ENCODE results near the gene GGCX.
"Not testable (repeated sequence)": the region's sequence is repeated elsewhere in the genome, so short reads cannot be mapped to it uniquely, and the experiment has no call there.

Gene GGCX

GRCh38 chr2:85544254-85544691, 17.0 kb downstream of the GGCX start:
- peak overlapping the region; percentile 98 for H3K27ac Mint-ChIP-seq
- H3K9me3 Mint-ChIP-seq; ATAC-seq; H3K4me3 Mint-ChIP-seq; DNase-seq (ENCODE audit: low spot score in 2 of 2): not testable (repeated sequence)
- H3K4me1 Mint-ChIP-seq: peaks cover 37% of the 10 kb centered on the region
- H3K36me3 Mint-ChIP-seq: peaks cover 96% of the 10 kb centered on the region

DNA sequence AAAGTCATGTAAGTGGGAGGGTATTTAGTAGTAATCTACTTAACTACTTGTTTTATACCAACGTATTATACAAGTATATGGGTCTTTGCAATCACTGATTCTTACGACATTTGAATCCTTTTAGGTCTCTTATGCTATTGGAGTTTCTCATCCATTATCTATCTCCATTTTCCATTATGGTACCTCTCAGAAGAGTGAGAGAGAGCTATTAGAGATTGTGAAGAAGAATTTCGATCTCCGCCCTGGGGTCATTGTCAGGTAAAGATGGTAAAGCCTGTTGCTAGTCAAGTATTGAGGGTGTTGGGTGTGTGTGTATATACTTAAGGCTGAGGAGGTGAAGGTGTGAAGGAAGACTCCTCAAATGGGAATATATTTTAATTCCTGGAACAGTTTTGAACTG, 18.5 kb downstream of the GGCX start:
- H3K9me3 Mint-ChIP-seq: no peaks in the 10 kb centered on the region
- H3K36me3 Mint-ChIP-seq: peaks cover 99% of the 10 kb centered on the region
- peak overlapping the region; percentile 98 for H3K27ac Mint-ChIP-seq
- DNase-seq (ENCODE audit: low spot score in 2 of 2) (no peak), ATAC-seq (no peak)
- H3K4me1 Mint-ChIP-seq: peaks cover 41% of the 10 kb centered on the region
- peak overlapping the region; percentile 92 for H3K4me3 Mint-ChIP-seq

- Mint-ChIP-seq H3K9me3 (no peaks in the 10 kb centered on the region), H3K36me3 (peaks cover 90% of the 10 kb centered on the region), H3K4me3 (peak overlapping the region; percentile 92), H3K4me1 (peaks cover 49% of the 10 kb centered on the region), H3K27ac (peak overlapping the region; percentile 98)
- ATAC-seq: no peak
- no peak for DNase-seq (ENCODE audit: low spot score in 2 of 2)
Measured at GRCh38 chr2:85541753-85542457, 19.4 kb downstream of the GGCX start.

DNA sequence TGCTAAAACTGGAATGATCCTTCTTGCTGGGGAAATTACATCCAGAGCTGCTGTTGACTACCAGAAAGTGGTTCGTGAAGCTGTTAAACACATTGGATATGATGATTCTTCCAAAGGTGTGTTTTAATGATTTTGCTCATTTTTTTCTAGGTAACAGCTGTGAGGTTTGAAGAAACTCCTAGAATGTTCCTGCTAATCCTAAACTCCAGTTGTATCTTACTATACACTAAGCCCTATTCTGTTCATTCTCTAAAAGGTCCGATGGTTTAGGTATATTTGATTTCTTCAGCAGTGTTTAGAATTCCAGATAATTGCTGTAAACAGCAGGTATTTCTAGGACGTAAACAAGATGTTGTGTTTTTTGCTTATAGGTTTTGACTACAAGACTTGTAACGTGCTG, 20.0 kb downstream of the GGCX start:
- H3K4me1 Mint-ChIP-seq: peaks cover 51% of the 10 kb centered on the region
- H3K36me3 Mint-ChIP-seq: peaks cover 84% of the 10 kb centered on the region
- no peaks in the 10 kb centered on the region for H3K9me3 Mint-ChIP-seq
- peak overlapping the region; percentile 98 for H3K27ac Mint-ChIP-seq
- no peak for DNase-seq (ENCODE audit: low spot score in 2 of 2)
- H3K4me3 Mint-ChIP-seq: peak overlapping the region; percentile 92
- ATAC-seq: no peak

GRCh38 chr2:85540133-85540648, 21.1 kb downstream of the GGCX start:
- H3K4me1 Mint-ChIP-seq: peaks cover 54% of the 10 kb centered on the region
- H3K36me3 Mint-ChIP-seq: peaks cover 73% of the 10 kb centered on the region
- peak overlapping the region; percentile 98 for H3K27ac Mint-ChIP-seq
- H3K9me3 Mint-ChIP-seq: no peaks in the 10 kb centered on the region
- no peak for ATAC-seq
- peak overlapping the region; percentile 92 for H3K4me3 Mint-ChIP-seq
- DNase-seq (ENCODE audit: low spot score in 2 of 2): no peak

DNA sequence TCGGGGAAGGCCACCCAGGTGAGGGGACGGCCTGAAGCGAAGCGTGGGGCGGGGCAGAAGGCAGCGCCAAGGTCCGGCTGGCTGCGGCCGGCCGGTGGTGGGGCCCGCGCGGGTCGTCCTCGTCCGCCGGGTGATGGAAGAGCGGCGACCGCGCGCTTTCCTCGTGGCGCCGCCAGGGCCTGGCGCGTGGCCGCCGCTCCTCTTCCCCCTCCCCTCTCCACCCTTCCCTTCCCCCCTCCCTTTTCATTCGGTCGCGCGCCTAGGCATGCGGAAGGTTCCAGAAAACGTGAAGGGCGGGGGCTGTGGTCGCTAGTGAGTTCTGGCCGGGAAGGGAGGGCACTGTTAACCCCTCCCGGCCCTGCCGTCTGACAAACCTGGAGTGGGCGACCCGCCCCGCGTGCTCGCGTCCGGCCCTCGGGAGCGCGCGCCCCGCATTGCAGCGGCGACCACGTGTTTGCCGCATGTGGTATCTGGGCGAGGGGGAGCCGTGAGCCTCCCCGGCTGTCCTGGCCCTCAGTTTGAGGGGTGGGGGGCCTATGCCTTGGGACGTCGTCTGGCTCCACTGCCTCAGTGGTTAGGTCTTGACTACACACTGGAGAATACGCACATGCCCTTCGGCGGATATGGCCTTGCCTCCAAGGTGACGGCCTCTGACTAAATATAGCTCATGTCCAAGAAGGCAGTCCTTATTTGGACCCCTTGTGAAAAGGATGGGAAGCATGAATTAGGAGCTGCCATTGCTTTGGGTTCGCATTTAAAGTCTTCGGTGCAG, 21.7 kb downstream of the GGCX start:
- Mint-ChIP-seq H3K36me3 (peaks cover 67% of the 10 kb centered on the region), H3K27ac (peak overlapping the region; percentile 98), H3K4me3 (peak overlapping the region; percentile 92), H3K4me1 (peaks cover 53% of the 10 kb centered on the region), H3K9me3 (no peaks in the 10 kb centered on the region)
- DNase-seq (ENCODE audit: low spot score in 2 of 2) (peak; percentile 68 to 89), ATAC-seq (peak; percentile 60)

DNA sequence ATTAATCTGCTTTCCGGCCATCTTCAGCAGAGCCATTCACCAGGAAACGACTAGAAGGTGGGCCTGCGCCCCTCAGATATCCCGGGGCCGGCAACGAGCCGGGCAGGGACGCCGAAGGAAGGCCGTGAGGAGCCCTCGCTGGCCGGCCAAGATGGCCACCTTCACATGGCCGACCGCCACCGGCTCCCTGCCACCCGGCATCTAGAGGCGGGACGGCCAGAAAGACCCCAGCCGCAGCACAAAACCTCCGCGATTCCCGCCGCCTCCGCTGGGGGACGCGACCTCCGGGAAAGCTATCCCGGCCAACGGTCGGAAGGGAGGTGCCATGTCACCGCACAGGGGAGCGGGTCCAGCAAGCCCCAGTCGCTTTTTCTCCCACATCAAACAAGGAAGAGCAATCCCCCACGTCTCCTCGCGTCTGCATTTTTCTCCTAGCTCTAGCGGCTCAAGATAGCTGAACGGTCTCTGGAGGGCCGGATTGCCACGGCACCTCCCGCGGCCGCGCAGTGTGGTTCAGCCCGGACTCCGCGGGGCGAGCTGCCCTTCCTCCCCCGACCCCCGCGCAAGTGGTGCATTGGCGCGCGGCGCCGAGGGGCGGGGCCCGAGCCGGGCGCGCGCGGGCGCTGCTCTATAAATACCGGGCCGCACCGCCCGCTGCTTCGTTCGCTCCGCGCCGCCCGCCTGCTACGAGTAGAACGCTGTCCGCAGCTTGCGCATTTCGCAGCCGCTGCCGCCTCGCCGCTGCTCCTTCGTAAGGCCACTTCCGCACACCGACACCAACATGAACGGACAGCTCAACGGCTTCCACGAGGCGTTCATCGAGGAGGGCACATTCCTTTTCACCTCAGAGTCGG, 22.6 kb downstream of the GGCX start, which contains the start of gene MAT2A:
MAT2A (plus strand) TSS at position 662 of the 854 bp plus-strand sequence; CDS start at position 782, 120 bp downstream.
- H3K27ac Mint-ChIP-seq: peak within 1 kb of the TSS; percentile 98
- H3K4me1 Mint-ChIP-seq: peaks cover 46% of the 10 kb centered on the region
- H3K4me3 Mint-ChIP-seq: peak within 1 kb of the TSS; percentile 92
- no peaks in the 10 kb centered on the region for H3K9me3 Mint-ChIP-seq
- ATAC-seq: peak; percentile 81
- DNase-seq (ENCODE audit: low spot score in 2 of 2): peak; percentile 93 to 95
- peaks cover 58% of the 10 kb centered on the region for H3K36me3 Mint-ChIP-seq

DNA sequence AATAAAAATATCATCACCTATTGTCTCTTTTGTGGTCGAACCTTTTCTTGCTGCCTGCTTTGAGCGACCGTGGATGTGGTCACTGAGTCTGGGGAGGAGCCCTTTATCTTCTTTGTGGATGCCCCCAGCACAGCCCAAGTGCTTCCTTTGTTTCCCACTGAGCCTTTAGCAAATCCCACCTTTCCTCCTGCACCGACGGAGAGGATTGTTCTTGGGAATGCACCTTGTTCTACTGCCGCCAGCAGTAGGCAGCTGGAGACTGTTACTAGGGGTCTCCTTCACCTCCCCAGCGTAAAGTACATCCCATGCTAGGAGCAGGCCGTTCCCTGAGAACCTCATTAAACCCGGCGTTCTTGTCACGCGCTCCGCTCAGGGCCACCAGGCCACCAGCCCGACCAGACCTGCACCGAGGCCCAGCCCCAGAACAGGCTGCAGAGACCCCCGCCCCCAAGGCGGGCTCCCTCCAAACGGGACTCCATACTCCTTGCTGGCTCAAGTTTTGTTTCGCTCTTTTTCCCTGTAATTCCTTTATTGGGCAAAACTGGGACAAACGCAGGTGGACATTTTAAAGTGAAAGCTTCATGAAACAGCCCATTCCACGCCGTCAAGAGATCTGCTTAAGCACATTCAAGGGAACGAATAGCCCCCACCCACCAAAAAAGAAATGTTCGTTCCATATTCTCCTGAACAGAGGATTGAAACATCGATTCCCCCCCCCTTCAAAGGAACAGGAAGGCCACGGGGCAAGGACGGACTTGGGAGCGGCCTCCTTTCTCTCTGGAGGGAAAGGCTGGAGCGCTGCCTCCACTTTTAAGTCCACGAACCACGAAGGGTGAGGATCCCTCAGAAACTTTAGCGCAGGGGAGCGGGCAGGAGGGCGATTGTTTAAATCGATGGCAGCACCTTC, 23.4 kb downstream of the GGCX start:
- H3K4me1 Mint-ChIP-seq: peaks cover 42% of the 10 kb centered on the region
- H3K4me3 Mint-ChIP-seq: peak overlapping the region; percentile 92
- peaks cover 50% of the 10 kb centered on the region for H3K36me3 Mint-ChIP-seq
- ATAC-seq (no peak), DNase-seq (ENCODE audit: low spot score in 2 of 2) (peak; percentile 18 to 73)
- peak overlapping the region; percentile 98 for H3K27ac Mint-ChIP-seq
- H3K9me3 Mint-ChIP-seq: no peaks in the 10 kb centered on the region

DNA sequence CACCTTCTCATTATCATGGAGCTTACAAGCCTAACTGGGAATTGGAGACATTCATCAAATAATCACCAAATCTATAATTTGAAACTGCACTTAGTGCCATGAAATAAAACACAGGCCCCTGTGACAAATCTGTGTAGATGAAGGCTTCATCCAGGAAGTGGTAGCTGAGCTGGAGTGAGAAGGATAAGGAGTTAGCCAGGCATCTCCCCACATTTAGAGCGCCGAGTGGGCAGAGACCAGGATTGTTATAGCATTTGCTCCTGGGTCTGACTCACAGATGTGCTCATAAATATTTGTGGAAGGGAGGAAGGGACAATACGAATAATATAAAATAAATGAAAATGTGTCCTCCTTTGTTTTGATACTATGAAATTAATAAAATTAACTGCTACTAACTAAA, 24.8 kb downstream of the GGCX start:
- peaks cover 28% of the 10 kb centered on the region for H3K4me1 Mint-ChIP-seq

DNA sequence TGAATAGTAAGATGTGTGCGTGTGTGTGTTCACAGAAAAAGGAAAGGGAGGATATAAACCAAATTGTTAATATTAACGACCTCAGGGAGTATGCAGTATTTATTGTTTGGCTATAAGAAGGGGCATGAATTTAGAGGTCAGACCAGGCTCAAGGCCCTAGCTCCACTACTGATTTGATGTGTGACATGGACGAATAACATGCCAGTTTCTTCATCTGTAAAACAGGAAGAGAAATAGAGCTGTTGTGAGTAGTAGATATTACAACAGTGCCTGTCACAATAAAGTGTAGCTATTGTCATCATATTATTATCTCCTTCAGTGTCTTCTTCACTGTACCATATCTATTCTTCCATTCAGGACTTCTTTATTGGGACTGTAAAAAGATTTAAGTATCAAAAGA, 26.4 kb downstream of the GGCX start:
- no peak for DNase-seq (ENCODE audit: low spot score in 2 of 2)
- H3K4me1 Mint-ChIP-seq: peaks cover 16% of the 10 kb centered on the region
- peaks cover 20% of the 10 kb centered on the region for H3K36me3 Mint-ChIP-seq
- no peak overlapping the region for H3K4me3 Mint-ChIP-seq
- no peak for ATAC-seq
- no peaks in the 10 kb centered on the region for H3K9me3 Mint-ChIP-seq
- no peak overlapping the region for H3K27ac Mint-ChIP-seq

More for the DNA sequence above, 24.8 kb downstream of the GGCX start:
- DNase-seq (ENCODE audit: low spot score in 2 of 2) (no peak), ATAC-seq (no peak)
- H3K9me3 Mint-ChIP-seq: no peaks in the 10 kb centered on the region
- no peak overlapping the region for H3K4me3 Mint-ChIP-seq
- H3K27ac Mint-ChIP-seq: no peak overlapping the region
- H3K36me3 Mint-ChIP-seq: peaks cover 36% of the 10 kb centered on the region

- DNase-seq (ENCODE audit: low spot score in 2 of 2) (no peak), ATAC-seq (no peak)
- H3K27ac Mint-ChIP-seq: no peak overlapping the region
- peaks cover 16% of the 10 kb centered on the region for H3K4me1 Mint-ChIP-seq
- no peak overlapping the region for H3K4me3 Mint-ChIP-seq
- H3K36me3 Mint-ChIP-seq: peaks cover 12% of the 10 kb centered on the region
- H3K9me3 Mint-ChIP-seq: no peaks in the 10 kb centered on the region
Measured at GRCh38 chr2:85534099-85534498, 27.2 kb downstream of the GGCX start.

DNA sequence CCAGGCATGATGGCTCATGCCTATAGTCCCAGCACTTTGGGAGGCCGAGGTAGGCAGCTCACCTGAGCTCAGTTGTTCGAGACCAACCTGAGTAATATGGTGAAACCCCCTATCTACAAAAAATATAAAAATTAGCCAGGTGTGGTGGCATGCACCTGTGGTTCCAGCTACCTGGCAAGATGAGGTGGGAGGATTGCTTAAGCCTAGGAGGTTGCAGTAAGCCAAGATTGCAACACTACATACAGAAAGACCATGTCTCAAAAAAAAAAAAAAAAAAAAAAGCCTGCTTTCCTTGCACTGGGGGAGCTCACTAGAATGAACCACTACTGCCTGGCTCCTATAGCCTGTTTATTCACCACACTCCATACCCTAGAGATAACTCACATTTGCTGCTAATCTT, 29.7 kb downstream of the GGCX start:
- no peak overlapping the region for H3K4me3 Mint-ChIP-seq
- DNase-seq (ENCODE audit: low spot score in 2 of 2) (no peak), ATAC-seq (no peak)
- H3K9me3 Mint-ChIP-seq: no peaks in the 10 kb centered on the region
- H3K36me3 Mint-ChIP-seq: no peaks in the 10 kb centered on the region
- H3K4me1 Mint-ChIP-seq: peaks cover 5% of the 10 kb centered on the region
- no peak overlapping the region for H3K27ac Mint-ChIP-seq

DNA sequence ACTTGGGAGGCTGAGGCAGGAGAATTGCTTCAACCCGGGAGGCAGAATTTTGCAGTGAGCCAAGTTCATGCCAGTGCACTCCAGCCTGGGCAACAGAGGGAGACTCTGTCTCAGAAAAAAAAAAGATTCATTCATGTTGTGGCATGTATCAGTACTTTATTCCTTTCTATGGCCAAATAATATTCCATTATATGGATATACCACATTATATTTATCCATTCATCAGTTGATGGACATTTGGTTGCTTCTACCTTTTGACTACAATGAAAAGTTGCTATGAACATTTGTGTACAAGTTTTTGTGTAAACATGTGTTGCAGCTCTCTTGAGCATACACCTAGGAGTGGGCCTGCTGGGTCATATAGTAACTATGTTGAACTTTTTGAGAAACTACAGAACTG, 31.5 kb downstream of the GGCX start:
- Mint-ChIP-seq H3K4me1 (no peaks in the 10 kb centered on the region), H3K36me3 (no peaks in the 10 kb centered on the region), H3K9me3 (no peaks in the 10 kb centered on the region), H3K27ac (no peak overlapping the region), H3K4me3 (no peak overlapping the region)
- DNase-seq (ENCODE audit: low spot score in 2 of 2) (no peak), ATAC-seq (no peak)

GRCh38 chr2:85528355-85528754, 32.9 kb downstream of the GGCX start:
- H3K4me1 Mint-ChIP-seq: no peaks in the 10 kb centered on the region
- H3K27ac Mint-ChIP-seq: no peak overlapping the region
- no peaks in the 10 kb centered on the region for H3K36me3 Mint-ChIP-seq

More at GRCh38 chr2:85528355-85528754, 32.9 kb downstream of the GGCX start:
- DNase-seq (ENCODE audit: low spot score in 2 of 2) (no peak), ATAC-seq (no peak)
- Mint-ChIP-seq H3K4me3 (no peak overlapping the region), H3K9me3 (no peaks in the 10 kb centered on the region)

Data from stimulated activated effector memory CD8-positive, alpha-beta T cell treated with anti-CD3 and anti-CD28 coated beads, Interleukin-12 subunit alpha, Interleukin-12 subunit beta, amount 100 ng/mL, for 72 hours (primary cell).